ENCODE measurements around the gene IFT25.
A peak's percentile ranks its signal among the peaks of the same experiment; 100 is the strongest.

The IFT25 gene

GRCh38 chr1:53899708-53900107 is 45.8 kb downstream of the IFT25 start:
- Histone ChIP-seq H3K36me3 (ENCODE audit: control insufficient read depth in 2 of 2, insufficient read depth in 1 of 2, low read length in 2 of 2) (no peaks in the 10 kb centered on the region), H3K27ac (ENCODE audit: extremely low read depth, low read depth, low read length) (no peak overlapping the region), H3K4me1 (ENCODE audit: control insufficient read depth, insufficient read depth, low read length) (no peaks in the 10 kb centered on the region; the same call in 1 of the 2 replicates), H3K4me3 (ENCODE audit: low read depth, low read length) (no peak overlapping the region), H3K9me3 (ENCODE audit: control insufficient read depth, insufficient read depth, low read depth, low read length) (no peaks in the 10 kb centered on the region)
- CTCF ChIA-PET: interaction anchor here (0.6 to 1.9 kb wide), 4 partner anchors 40 to 861 kb away, joined by 3 to 8 read pairs (median 4); no protein-coding TSS in a partner anchor
- TF ChIP-seq GLIS2 (tag by site-specific recombination; IDR thresholded peaks at IDR 0.05) (no peak), ZNF555 (tag by site-specific recombination; conservative IDR thresholded peaks at IDR 0.05) (no peak), ZNF148 (tag by site-specific recombination; IDR thresholded peaks at IDR 0.05; ENCODE audit: borderline replicate concordance) (no peak), ZIC2 (tag by site-specific recombination; IDR thresholded peaks at IDR 0.05) (no peak), ZBTB6 (tag by site-specific recombination; IDR thresholded peaks at IDR 0.05) (no peak), ZNF660 (tag by site-specific recombination; IDR thresholded peaks at IDR 0.05) (no peak), ZNF677 (tag by site-specific recombination; IDR thresholded peaks at IDR 0.05) (no peak), ZNF600 (tag by site-specific recombination; IDR thresholded peaks at IDR 0.05) (no peak), KLF16 (tag by site-specific recombination; IDR thresholded peaks at IDR 0.05) (no peak), ZNF624 (tag by site-specific recombination; IDR thresholded peaks at IDR 0.05) (no peak), ZNF133 (tag by site-specific recombination; IDR thresholded peaks at IDR 0.05) (no peak), SCRT2 (tag by site-specific recombination; IDR thresholded peaks at IDR 0.05) (no peak), ZNF202 (tag by site-specific recombination; IDR thresholded peaks at IDR 0.05; ENCODE audit: borderline replicate concordance) (no peak)
- POLR2A ChIA-PET: interaction anchor here (0.5 kb wide), 1 partner anchor 159 kb away, joined by 4 read pairs; no protein-coding TSS in a partner anchor

- POLR2A ChIA-PET: no interaction called here
- CTCF ChIA-PET: interaction anchor here (1.9 kb wide), 2 partner anchors 38 to 61 kb away, joined by 4 to 8 read pairs; no protein-coding TSS in a partner anchor
- Histone ChIP-seq H3K36me3 (ENCODE audit: control insufficient read depth in 2 of 2, insufficient read depth in 1 of 2, low read length in 2 of 2) (no peaks in the 10 kb centered on the region), H3K4me3 (ENCODE audit: low read depth, low read length) (no peak overlapping the region), H3K27ac (ENCODE audit: extremely low read depth, low read depth, low read length) (no peak overlapping the region), H3K9me3 (ENCODE audit: control insufficient read depth, insufficient read depth, low read depth, low read length) (no peaks in the 10 kb centered on the region), H3K4me1 (ENCODE audit: control insufficient read depth, insufficient read depth, low read length) (no peaks in the 10 kb centered on the region; the same call in 1 of the 2 replicates)
- 0 out of 2 replicates have a peak, but pooled peaks have one; percentile 25 for TF ChIP-seq ZBTB17 (tag by site-specific recombination; IDR thresholded peaks at IDR 0.05)
- no peak for TF ChIP-seq FEZF1 (tag by site-specific recombination; IDR thresholded peaks at IDR 0.05)
Observed at GRCh38 chr1:53899206-53899628, 46.3 kb downstream of the IFT25 start.

GRCh38 chr1:53896635-53897229 is 48.8 kb downstream of the IFT25 start:
- ChIA-PET CTCF (no interaction called here), POLR2A (no interaction called here)
- TF ChIP-seq ZNF76 (tag by site-specific recombination; IDR thresholded peaks at IDR 0.05; ENCODE audit: borderline replicate concordance, low read depth): no peak
- no peaks in the 10 kb centered on the region for H3K9me3 ChIP-seq (ENCODE audit: control insufficient read depth, insufficient read depth, low read depth, low read length)
- no peaks in the 10 kb centered on the region for H3K36me3 ChIP-seq (ENCODE audit: control insufficient read depth in 2 of 2, insufficient read depth in 1 of 2, low read length in 2 of 2)
- H3K4me3 ChIP-seq (ENCODE audit: low read depth, low read length): no peak overlapping the region
- no peaks in the 10 kb centered on the region; the same call in 1 of the 2 replicates for H3K4me1 ChIP-seq (ENCODE audit: control insufficient read depth, insufficient read depth, low read length)
- no peak overlapping the region for H3K27ac ChIP-seq (ENCODE audit: extremely low read depth, low read depth, low read length)

Data from HEK293 (cell line).